HEK293 (cell line): ENCODE data around the gene MTFR1L.

Experiments used
- CTCF ChIA-PET: fragments of 350-600 bp; formaldehyde crosslinking; extraction: SDS; loops from one replicate; lab custom pipeline; 2021; ENCODE audit warnings: antibody characterized with exemption; lab: Yijun Ruan, JAX
- POLR2A ChIA-PET: fragments of 300-600 bp; formaldehyde crosslinking; extraction: SDS; loops from one replicate; lab custom pipeline; 2020; ENCODE audit warnings: antibody characterized with exemption, inconsistent platforms; lab: Yijun Ruan, JAX
- H3K27ac ChIP-seq: fragments of 200-500 bp; sonication (Bioruptor generic); 2 replicates; pipeline ENCODE4 v1.5.1; 2014; ENCODE audit warnings: low read depth, low read length, control low read depth, inconsistent platforms; ENCODE audit errors: extremely low read depth
- H3K36me3 ChIP-seq, 2 experiments: fragments of 200-500 bp in 1 of 2; sonication (Bioruptor generic) in 1 of 2; 1 replicate in 1 of 2; 2 replicates in 1 of 2; pipeline ENCODE4 v1.5.1; 2014 to 2017; ENCODE audit warnings: inconsistent platforms in 2 of 2, low read length in 2 of 2; ENCODE audit not compliant: control insufficient read depth in 2 of 2, insufficient read depth in 1 of 2
- H3K4me1 ChIP-seq: fragments of 200-500 bp; sonication (Bioruptor generic); 2 replicates; pipeline ENCODE4 v1.5.1; 2014; ENCODE audit warnings: mild to moderate bottlenecking, low read length, inconsistent platforms; ENCODE audit not compliant: control insufficient read depth, insufficient read depth
- H3K4me3 ChIP-seq: 2 replicates; pipeline ENCODE4 v1.5.1; 2011; ENCODE audit warnings: low read depth, mild to moderate bottlenecking, control low read depth, low read length, moderate library complexity
- H3K9me3 ChIP-seq: fragments of 200-500 bp; sonication (Bioruptor generic); 2 replicates; pipeline ENCODE4 v1.5.1; 2014; ENCODE audit warnings: low read depth, low read length, inconsistent platforms; ENCODE audit not compliant: control insufficient read depth, insufficient read depth
- BCL11A ChIP-seq: fragments of 450-650 bp; formaldehyde crosslinking; IDR thresholded peaks from 2 replicates; pipeline ENCODE4 v1.5.1; 2016; ENCODE audit warnings: low read depth, missing biosample characterization, missing genetic modification characterization
- BCL11B ChIP-seq: fragments of 450-650 bp; formaldehyde crosslinking; IDR thresholded peaks from 2 replicates; pipeline ENCODE4 v1.5.1; 2016; ENCODE audit warnings: low read depth, missing biosample characterization, missing genetic modification characterization
- CTCF ChIP-seq: fragments of 450-650 bp; formaldehyde crosslinking; IDR thresholded peaks from 2 replicates; pipeline ENCODE4 v1.5.1; 2016; ENCODE audit warnings: missing biosample characterization, missing genetic modification characterization
- HOXD13 ChIP-seq: sonication (generic); formaldehyde crosslinking; IDR thresholded peaks from 2 replicates; pipeline ENCODE4 v1.8.0; 2022; ENCODE audit warnings: missing genetic modification reagents, borderline replicate concordance
- IKZF3 ChIP-seq: fragments of 450-650 bp; IDR thresholded peaks from 2 replicates; pipeline ENCODE4 v1.5.0; 2018; ENCODE audit warnings: missing biosample characterization, mild to moderate bottlenecking, missing genetic modification characterization, moderate library complexity
- SCRT2 ChIP-seq: fragments of 450-650 bp; formaldehyde crosslinking; IDR thresholded peaks from 2 replicates; pipeline ENCODE4 v1.5.1; 2016; ENCODE audit warnings: missing biosample characterization, missing genetic modification characterization
- SP2 ChIP-seq: fragments of 450-650 bp; formaldehyde crosslinking; IDR thresholded peaks from 2 replicates; pipeline ENCODE4 v1.5.1; 2016; ENCODE audit warnings: missing biosample characterization, missing genetic modification characterization
- SP3 ChIP-seq: fragments of 450-650 bp; formaldehyde crosslinking; IDR thresholded peaks from 2 replicates; pipeline ENCODE4 v1.5.1; 2016; ENCODE audit warnings: missing biosample characterization, missing genetic modification characterization
- WT1 ChIP-seq: fragments of 450-650 bp; formaldehyde crosslinking; IDR thresholded peaks from 2 replicates; pipeline ENCODE4 v1.5.1; 2016; ENCODE audit warnings: missing biosample characterization, missing genetic modification characterization
- ZBTB44 ChIP-seq: fragments of 450-650 bp; IDR thresholded peaks from 2 replicates; pipeline ENCODE4 v1.5.1; 2018; ENCODE audit warnings: missing biosample characterization, mild to moderate bottlenecking, missing genetic modification characterization
- ZBTB7A ChIP-seq: fragments of 450-650 bp; formaldehyde crosslinking; IDR thresholded peaks from 2 replicates; pipeline ENCODE4 v1.5.1; 2016; ENCODE audit warnings: low read depth, missing biosample characterization, missing genetic modification characterization
- ZNF19 ChIP-seq: fragments of 450-650 bp; formaldehyde crosslinking; IDR thresholded peaks from 2 replicates; pipeline ENCODE4; 2016; ENCODE audit warnings: missing biosample characterization, missing genetic modification characterization, low read depth
- ZNF202 ChIP-seq: fragments of 450-650 bp; formaldehyde crosslinking; IDR thresholded peaks from 2 replicates; pipeline ENCODE4 v1.5.1; 2016; ENCODE audit warnings: missing biosample characterization, missing genetic modification characterization, borderline replicate concordance
- ZNF23 ChIP-seq: fragments of 450-650 bp; formaldehyde crosslinking; IDR thresholded peaks from 2 replicates; pipeline ENCODE4 v1.5.1; 2016; ENCODE audit warnings: missing biosample characterization, missing genetic modification characterization, borderline replicate concordance
- ZNF26 ChIP-seq: fragments of 450-650 bp; formaldehyde crosslinking; IDR thresholded peaks from 2 replicates; pipeline ENCODE4 v1.5.1; 2016; ENCODE audit warnings: missing biosample characterization, missing genetic modification characterization
- ZNF426 ChIP-seq: fragments of 450-650 bp; formaldehyde crosslinking; IDR thresholded peaks from 2 replicates; pipeline ENCODE4 v1.5.1; 2017; ENCODE audit warnings: missing biosample characterization, missing genetic modification characterization, mild to moderate bottlenecking, inconsistent platforms, moderate library complexity
- ZNF521 ChIP-seq: fragments of 450-650 bp; formaldehyde crosslinking; IDR thresholded peaks from 2 replicates; pipeline ENCODE4 v1.5.1; 2017; ENCODE audit warnings: missing biosample characterization, mild to moderate bottlenecking, missing genetic modification characterization
- ZNF530 ChIP-seq: fragments of 450-650 bp; formaldehyde crosslinking; IDR thresholded peaks from 2 replicates; pipeline ENCODE4 v1.5.1; 2016; ENCODE audit warnings: low read depth, missing biosample characterization, missing genetic modification characterization
- ZNF600 ChIP-seq: fragments of 450-650 bp; formaldehyde crosslinking; IDR thresholded peaks from 2 replicates; pipeline ENCODE4 v1.5.1; 2016; ENCODE audit warnings: missing biosample characterization, missing genetic modification characterization
- ZNF707 ChIP-seq: fragments of 450-650 bp; formaldehyde crosslinking; IDR thresholded peaks from 2 replicates; pipeline ENCODE4 v1.5.1; 2016; ENCODE audit warnings: missing biosample characterization, missing genetic modification characterization
- ZNF830 ChIP-seq: fragments of 450-650 bp; IDR thresholded peaks from 2 replicates; pipeline ENCODE4 v1.5.0; 2018; ENCODE audit warnings: missing biosample characterization, missing genetic modification characterization, low read depth, mild to moderate bottlenecking, moderate library complexity

The MTFR1L gene

GRCh38 chr1:25844536-25845337, 25.0 kb downstream of the MTFR1L start:
- Histone ChIP-seq H3K27ac (no peak overlapping the region), H3K36me3 (no peaks in the 10 kb centered on the region; a peak in 1 of 3 replicates), H3K4me3 (no peak overlapping the region), H3K4me1 (peaks cover 3% of the 10 kb centered on the region; the same call in 1 of the 2 replicates), H3K9me3 (no peaks in the 10 kb centered on the region)
- CTCF ChIA-PET = interaction anchor here (0.6 to 2.0 kb wide), 7 partner anchors 9 to 379 kb away, joined by 3 to 9 read pairs (median 4); no protein-coding TSS in a partner anchor
- TF ChIP-seq SCRT2 (tag by site-specific recombination) (peak; percentile 58), BCL11B (tag by site-specific recombination) (no peak)
- POLR2A ChIA-PET = interaction anchor here (0.6 to 1.5 kb wide), 3 partner anchors 14 to 597 kb away, joined by 3 to 7 read pairs (median 4); partner anchors contain the start of gene RSRP1

- no peak overlapping the region for H3K27ac ChIP-seq
- CTCF ChIA-PET = interaction anchor here (2.0 kb wide), 1 partner anchor 19 kb away, joined by 4 read pairs; no protein-coding TSS in a partner anchor
- peaks cover 3% of the 10 kb centered on the region; the same call in 1 of the 2 replicates for H3K4me1 ChIP-seq
- no peak overlapping the region for H3K4me3 ChIP-seq
- no peak for TF ChIP-seq ZBTB44
- no peak for TF ChIP-seq SP2
- no peak for TF ChIP-seq ZNF707 (tag by site-specific recombination)
- TF ChIP-seq BCL11A (tag by site-specific recombination) = no peak
- TF ChIP-seq SP3 (tag by site-specific recombination) = no peak
- TF ChIP-seq ZBTB7A = no peak
- TF ChIP-seq ZNF26 (tag by site-specific recombination) = no peak
- no peak for TF ChIP-seq ZNF521
- TF ChIP-seq ZNF530 (tag by site-specific recombination) = no peak
- TF ChIP-seq ZNF426 (tag by site-specific recombination) = no peak
- TF ChIP-seq HOXD13 (CRISPR knock-in tag) = no peak
- no peak for TF ChIP-seq WT1 (tag by site-specific recombination)
- no peak for TF ChIP-seq ZNF23 (tag by site-specific recombination)
- no peak for TF ChIP-seq ZNF830
- TF ChIP-seq CTCF = no peak
- no peak for TF ChIP-seq ZNF202 (tag by site-specific recombination)
- TF ChIP-seq IKZF3 = no peak
- no peak for TF ChIP-seq ZNF19 (tag by site-specific recombination)
- no peak for TF ChIP-seq ZNF600
- H3K36me3 ChIP-seq = no peaks in the 10 kb centered on the region
- POLR2A ChIA-PET = interaction anchor here (1.1 to 1.5 kb wide), 2 partner anchors 13 to 598 kb away, joined by 3 to 4 read pairs; partner anchors contain the start of gene RSRP1
- H3K9me3 ChIP-seq = no peaks in the 10 kb centered on the region
Observed at GRCh38 chr1:25845664-25846063, 25.9 kb downstream of the MTFR1L start.
